ENCODE data around the gene UBE2H.
A peak's percentile ranks its signal among the peaks of the same experiment; 100 is the strongest.
"Not testable (repeated sequence)": the region's sequence is repeated elsewhere in the genome, so short reads cannot be mapped to it uniquely, and the experiment has no call there.

UBE2H gene

GRCh38 chr7:129804890-129805719 lies 147.7 kb downstream of the UBE2H start:
- peak in 3 of 4 experiments; percentile 37 to 60 (median 50) for DNase-seq

DNA sequence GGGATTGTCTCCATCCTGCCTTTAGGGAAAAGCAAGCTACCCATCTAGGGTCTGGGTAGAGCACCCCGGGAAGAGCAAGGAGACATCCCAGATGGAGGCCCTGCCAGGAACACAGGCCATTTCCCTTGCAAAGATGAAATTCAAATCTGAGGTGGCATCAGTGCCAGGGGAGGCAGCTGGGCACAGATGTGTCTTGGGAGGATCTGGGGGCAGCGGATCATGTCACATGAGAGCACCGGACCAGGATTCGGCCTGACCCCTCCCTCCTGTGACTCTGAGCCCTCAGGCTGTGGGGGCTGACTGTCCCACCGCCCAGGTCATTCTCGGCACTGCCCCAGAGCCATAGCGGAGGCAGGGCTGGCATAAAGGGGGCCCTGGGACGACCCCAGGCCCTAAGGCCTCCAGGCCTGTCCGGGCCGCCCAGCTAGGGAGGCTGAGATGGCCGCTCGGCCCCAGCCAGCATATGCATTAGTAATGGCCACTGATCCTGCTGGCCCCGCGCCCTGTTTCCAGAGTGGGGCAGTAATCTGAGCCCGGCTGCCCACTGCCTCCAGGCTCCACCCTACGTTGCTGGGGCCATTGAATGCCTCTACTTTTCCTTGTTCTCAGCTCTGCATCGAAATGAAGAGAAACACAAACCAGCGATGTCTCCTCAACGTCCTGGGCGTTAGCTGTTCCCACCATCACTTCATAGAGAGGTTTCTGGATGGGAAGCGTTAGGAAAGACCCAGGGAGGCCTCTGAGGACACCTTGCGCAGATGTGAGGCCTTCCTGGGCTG lies 148.5 kb downstream of the UBE2H start:
- DNase-seq: no peak

- DNase-seq: no peak
Observed at GRCh38 chr7:129803546-129804081, 149.1 kb downstream of the UBE2H start.

DNA sequence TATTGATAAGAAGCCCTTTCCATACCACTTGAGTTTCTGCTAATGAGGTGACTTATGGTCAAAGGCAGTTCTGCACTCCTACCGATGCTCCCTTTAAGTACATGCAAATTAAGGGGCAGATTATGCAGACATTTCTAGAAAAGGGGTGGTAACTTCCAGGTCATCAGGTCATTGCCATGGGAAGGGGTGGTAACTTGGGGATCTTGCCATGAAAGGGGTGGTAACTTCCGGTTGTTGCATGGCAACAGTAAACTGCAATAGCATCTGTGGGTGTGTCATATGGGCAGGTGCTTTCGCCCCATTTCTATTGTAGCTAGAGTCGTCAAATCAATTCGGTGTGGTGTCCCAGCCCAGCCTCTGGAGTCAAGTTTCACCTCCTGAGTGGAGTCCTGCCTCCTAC lies 150.9 kb downstream of the UBE2H start:
- DNase-seq: no peak

- no peak for DNase-seq
Observed at GRCh38 chr7:129800901-129801300, 151.9 kb downstream of the UBE2H start.

DNA sequence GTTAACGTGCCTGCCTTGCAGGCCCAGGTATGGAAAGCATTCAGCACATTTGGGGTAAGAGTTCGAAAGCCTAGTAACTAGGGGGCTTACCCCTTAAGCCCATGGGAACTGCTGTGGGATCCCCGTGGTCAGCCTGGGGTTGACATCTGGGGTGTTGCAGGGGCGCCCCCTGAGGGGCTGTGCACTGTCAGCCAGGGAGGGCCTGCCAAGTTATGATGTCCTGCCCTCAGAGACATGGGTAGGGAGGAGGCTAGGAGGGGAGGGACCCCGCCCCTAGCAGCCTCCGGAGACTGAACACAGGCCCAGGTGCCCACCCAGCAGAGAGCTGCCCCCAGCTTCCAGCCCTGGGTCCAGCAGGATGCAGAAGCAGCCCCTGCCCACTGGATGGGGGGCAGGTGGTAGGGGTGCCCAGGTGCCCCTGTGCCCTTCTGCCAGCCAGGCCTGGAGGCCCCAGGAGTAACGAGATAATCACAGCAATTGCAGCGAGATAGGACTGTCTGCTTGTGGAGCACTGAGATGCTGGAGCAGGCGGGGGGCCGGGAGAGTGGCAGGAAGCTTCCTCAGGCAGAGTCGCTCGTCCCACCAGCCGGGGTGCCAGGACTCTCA lies 153.3 kb downstream of the UBE2H start:
- no peak for DNase-seq

- DNase-seq: no peak
Observed at GRCh38 chr7:129798616-129799349, 154.0 kb downstream of the UBE2H start.

DNA sequence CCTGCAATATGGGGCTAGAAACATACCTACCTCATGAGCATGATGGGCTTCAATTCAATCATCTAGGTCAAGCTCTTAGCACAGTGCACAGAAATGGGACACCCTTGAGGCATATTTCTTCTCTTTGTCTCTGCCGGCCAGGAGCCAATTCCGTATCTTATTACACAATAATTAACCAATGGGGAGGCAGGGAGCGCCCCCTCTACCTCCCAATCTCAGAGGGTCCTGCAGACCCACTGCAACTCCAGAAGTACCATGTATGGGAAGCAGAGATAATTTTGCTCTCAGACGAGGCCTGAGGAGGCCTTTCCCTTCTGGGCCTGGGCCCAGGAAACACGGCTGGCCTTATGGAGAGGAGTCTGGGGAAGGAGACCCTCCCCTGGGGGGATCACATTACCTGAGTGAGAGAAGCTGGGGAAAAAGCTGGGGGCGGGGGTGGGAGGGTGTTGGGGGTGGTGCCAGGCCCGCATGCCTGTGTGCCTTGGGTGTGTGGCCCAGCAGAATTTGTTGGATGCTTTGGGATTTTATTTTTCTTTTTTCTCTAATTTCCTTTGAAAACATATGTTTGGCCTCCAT lies 155.5 kb downstream of the UBE2H start:
- no peak for DNase-seq

DNA sequence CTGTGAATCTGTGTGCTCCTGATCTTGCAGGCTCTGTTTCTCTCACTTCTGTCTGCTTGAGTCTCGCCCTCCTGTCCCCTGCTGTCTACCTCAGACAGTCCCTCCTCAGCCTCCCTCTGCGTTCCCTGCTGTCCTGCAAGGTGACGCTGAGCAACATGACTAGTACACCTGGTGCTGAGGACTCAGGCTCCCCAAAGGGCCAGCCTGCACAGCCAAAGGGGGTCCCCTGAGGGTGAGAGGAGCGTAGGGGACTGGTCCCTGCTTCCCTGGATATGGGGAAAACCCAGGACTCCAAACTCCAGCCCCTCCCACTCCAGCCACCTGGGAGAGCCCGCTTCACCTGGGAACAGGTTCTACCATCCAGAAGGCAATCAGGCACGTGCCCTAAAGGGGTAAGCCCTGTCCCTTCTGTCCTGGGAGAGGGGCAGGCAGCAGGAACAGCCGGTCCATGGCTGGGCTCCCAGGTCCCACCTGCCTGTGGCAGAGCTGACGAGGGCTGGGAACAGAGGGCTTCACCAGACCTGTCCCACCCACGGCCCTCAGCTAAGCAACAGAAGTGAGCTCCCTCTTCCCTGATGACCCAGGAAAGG lies 156.5 kb downstream of the UBE2H start:
- no peak for DNase-seq

GRCh38 chr7:129794461-129794860 lies 158.3 kb downstream of the UBE2H start:
- not testable (repeated sequence) for DNase-seq

DNA sequence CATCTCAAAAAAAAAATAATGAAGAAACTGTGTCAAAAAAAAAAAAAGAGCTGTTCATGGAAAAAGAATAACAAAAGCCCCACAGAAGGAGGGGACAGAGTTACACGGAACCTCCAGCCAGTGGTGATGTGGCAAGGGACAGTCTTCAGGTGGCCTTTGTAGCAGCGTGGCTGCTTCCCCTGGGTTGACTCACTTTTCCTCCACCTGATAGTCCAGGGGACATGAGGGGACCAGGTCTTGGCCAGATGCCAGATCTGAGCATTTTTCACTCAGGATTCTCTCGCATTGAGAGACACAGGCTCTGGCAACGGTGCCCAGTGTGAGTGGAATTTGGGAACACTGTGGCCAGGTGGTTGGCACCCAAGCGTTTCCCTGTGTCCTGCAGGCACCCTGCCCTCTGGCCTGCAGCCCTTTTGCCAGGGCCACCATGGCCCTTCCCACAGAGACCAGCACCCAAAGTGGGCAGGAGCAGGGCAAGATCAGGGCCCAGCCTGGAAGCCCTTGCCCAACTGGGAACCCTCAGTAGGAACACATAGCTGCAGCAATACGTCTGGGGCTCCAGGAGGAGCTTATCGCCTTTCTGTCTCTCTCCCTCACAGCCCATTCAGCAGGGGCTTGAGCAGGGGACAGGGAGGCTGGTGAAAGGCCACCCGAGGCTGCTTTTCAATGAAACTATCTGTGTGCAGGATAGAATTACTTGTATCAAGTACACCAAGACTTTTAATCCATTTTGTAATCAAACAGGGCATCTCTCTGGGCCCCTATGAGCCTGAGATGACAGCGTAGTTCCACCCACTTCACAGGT lies 159.1 kb downstream of the UBE2H start:
- no peak for DNase-seq

DNA sequence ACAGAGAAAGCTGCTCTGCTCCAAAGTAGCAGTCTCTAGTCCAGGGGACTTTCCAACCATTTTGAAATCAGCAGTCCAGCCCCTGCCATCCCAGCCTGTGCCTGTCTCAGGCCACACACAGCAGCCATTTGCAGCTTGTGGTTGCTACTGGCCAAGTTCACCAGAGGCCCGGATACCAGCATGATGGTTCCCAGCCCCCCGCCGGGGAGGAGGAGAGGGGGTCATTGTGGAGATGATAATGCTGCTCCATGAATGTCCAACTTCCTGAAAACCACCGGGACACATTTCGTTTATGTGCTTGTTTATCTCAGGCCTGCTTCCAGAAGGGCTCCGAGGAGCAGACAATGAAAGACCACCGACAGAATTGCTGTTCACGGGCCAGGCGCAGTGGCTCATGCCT lies 160.0 kb downstream of the UBE2H start:
- peak in 1 of 4 experiments; percentile 14 for DNase-seq

DNA sequence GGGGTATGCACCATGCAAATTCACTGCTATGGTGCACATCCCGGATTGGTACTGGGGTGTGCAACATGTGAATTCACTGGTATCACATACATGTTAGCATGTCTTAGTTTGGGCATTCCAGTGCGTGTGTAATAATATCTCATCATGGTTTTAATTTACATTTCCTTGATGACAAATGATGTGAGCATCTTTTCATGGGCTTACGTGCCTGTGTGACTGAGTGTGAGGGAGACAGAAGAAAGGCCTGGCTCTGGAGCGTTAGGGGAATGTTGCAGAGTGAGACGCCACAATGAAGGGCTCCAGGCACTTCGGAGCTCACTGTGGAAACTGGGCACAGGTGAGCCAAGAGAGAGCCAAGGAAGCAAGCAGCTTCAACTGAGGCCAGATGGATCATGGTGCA lies 162.6 kb downstream of the UBE2H start:
- DNase-seq: no peak

DNA sequence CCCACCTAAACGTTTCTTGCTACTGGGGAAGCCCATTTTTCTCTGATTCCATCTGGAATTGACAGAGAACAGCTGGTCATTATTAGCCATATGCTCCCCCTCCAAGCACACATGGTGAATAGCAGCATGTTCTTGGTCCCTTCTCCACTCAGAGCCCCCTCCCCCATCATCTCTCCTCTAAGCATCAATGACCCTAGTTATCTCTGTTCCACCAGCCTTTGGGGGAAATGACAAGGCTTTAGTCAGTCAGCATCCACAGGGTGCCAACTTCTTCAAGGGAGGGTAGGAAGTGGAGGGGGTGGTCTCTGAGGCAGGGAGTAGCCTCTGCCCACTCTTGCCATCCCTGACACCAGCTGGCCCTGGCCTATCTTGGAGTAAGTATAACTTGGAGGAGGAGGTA lies 163.1 kb downstream of the UBE2H start:
- DNase-seq: no peak

- no peak for DNase-seq
Observed at GRCh38 chr7:129789000-129789399, 163.8 kb downstream of the UBE2H start.

DNA sequence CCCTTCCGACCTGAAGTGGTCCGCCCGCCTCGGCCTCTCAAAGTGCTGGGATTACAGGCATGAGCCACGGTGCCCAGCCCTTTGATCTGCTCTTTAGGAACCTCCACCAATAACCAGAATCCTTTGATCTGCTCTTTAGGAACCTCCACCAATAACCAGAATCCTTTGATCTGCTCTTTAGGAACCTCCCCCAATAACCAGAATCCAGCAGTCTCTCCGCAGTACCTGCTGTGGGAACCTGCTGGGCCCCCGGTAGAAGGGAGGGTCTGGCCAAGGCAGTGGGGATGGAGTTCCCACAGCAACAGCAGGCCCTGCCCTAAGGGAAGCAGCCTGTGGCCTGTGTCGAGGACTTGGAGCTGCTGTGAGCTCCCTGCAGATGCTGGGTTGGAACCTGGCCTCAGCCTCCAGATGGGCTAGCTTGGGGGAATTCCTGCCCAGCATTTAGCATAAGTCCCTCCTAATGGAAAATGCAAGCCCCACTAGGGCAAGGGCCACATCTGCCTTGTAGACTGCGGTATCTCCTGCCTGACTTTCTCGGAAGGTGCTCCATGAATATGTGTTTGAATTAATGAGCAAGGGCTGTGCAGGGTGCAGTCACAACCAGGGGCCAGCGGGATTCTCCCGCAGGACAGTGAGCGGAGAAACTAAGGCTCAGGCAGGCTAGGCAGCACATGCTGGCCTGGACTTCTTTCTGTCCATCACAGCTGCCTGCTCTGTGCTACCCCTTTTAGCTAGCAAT lies 165.8 kb downstream of the UBE2H start:
- no peak for DNase-seq

DNA sequence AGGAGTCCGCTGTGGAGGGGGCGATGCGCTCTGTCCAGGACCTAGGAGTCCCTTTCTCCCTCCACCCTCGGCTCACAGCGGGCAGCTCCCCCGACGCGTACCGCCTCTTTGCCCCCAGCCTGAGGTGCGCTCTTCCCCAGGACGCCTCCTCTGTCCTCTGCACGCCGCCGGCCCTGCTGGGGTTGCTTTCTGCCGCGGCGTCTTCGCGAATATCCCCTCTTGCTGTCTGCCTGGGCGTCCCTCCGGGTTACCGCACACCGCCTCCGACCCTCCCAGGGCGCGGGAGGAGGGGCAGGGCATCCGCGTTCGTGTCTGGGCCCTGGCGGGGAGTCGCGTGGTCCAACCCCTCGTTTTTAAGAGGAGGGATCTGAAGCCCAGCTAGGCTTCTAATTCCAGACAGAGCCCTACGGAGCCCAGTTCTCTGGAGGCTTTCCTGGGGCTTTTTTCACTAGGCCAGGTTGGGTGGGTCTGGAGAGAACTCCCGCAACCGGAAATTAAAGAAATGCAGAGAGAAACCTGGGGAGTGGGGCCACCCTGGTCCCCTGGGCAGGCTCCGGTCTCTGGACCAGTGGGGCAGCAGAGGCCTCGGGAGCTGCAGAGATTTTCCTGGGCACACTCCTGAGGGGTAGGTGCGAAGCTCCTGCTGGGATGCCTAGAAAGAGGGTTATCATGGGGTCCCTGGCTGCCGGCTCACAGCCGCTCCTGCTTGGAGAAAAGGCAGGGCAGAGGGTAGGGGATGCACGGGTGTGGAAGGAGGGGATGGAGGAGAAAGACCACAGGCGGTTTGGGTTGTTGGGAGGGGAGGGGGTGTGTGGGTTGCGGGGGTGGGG lies 166.9 kb downstream of the UBE2H start:
- DNase-seq: peak in 2 of 4 experiments; percentile 27 to 35

DNA sequence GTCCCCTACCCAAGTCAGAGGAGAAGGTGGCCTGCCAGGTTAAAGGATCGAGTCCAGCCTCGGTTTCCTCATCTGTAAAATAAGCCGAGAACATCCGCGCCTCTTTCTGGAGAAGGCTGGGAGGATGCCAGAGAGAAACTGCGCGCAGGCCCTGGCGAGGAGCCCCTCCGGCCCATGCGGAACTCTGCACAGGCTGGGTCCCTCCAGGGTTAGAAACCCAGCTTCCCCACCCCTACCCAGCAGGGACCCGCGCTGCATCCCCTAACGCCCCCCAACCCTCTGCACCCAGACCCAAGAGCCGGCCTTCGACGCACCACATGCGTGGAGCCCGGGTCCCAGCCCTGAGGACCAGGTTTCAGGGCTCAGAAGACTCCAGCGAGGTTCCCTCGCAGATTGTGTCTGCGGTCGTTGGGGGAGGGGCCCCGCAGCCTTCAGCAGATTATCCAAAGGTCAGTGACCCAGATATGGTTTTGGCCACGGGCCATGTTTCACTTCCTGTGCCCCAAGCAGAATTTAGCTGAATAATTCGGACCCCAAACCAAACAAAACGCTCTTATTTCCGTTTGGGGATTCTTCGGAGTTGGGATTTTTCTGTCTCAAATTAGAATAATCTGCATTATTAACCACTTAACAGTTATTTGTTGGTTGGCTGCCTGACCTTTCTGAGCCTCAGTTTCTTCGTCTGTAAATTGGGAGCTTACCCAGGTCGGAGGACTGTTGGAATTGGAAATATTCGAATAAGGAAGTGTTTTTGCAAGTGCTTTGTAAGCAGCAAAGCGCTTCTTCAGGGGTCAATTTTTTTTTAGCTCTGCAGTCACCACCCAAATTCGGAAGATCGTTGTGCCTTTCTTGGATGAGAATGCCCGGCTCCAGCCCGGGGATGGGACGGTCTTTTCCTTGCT lies 167.7 kb downstream of the UBE2H start:
- peak; percentile 70 to 85 (median 81) for DNase-seq

All from suppressor macrophage (primary cell).